Glomerular visceral epithelial cell (primary cell): ENCODE measurements around the gene TNFAIP8L2.
A peak's percentile ranks its signal among the peaks of the same experiment; 100 is the strongest.
"Not testable (repeated sequence)": the region's sequence is repeated elsewhere in the genome, so short reads cannot be mapped to it uniquely, and the experiment has no call there.

ENCODE experiments used
- DNase-seq: peaks from one replicate; pipeline ENCODE4 v3.0.0-alpha.2; 2016; ENCODE audit errors: extremely low spot score

Gene TNFAIP8L2

DNA sequence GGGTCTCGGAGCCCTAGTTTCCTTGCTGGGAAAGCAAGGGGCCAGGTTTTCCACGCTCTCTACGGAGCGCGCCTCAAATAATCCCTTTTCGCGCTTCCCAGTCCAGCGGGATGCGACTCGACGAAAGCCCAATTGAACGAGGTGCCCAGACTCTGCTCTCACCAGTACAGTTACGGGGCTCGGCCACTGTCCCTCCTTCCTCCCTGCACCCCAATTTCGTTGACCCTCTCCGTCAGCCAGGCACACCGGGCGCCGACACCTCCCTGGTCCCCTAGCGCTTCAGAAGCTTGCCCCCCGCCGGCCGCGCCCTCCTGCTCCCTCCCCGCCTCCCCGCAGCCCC, 10.4 kb upstream of the TNFAIP8L2 start:
- no peak for DNase-seq

DNA sequence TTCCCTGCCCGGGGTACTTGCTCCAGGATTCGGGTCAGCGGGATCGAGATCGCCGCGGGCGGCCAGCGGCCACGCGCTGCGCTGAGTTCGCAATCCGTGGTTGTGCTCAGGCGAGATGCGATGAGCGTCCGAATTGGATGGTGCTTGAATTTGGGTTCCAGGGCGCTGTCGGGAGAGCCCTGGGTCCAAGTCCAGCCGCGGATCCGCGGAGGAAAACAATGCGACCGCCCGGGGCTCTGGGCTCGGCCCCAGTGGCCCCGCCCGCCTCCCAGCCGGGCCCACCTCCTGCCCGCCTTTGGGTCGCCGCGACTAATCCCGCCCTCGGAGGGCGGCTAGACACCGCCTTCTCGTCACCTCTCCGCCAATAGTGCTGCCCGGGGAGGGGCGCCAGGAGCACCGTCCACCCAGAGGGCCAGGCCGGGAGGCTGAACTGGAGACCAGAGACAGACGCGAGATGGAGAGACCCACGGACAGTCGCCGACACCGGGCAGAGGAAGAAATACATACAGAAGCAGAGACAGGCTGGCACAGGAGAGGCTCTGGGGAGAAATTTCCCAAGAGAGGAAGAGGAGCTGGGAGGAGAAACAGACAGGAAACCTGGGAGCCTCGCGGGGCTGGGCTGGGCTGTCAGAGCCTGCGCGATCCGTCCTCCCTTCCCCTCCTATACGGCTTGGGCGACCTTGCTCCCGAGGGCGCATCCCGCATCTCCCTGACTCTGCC, 9.9 kb upstream of the TNFAIP8L2 start, which contains the start of gene SEMA6C:
Gene SEMA6C, minus strand, starts transcription at position 220 of the 720 bp plus-strand sequence. CDS start 4,010 bp downstream, outside the sequence.
- DNase-seq = peak; percentile 93

DNA sequence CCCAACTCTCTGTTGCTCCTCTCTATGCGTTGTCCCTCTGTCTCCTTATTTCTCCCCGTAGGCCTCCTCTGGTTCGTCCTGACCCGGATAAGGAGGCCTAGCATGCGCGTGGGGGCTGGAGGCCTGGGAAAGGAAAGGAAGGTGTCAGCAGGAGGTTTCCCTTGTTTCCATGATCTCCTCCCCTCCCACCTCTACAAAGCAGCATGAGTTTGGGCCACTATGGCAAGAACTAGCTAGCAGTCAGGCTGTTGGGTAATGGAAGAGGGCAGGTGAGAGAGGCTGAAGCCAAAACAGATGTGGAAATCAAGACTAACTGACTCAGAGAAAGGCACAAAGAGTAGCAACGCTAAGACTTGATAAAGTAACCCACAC, 9.3 kb upstream of the TNFAIP8L2 start:
- no peak for DNase-seq

DNA sequence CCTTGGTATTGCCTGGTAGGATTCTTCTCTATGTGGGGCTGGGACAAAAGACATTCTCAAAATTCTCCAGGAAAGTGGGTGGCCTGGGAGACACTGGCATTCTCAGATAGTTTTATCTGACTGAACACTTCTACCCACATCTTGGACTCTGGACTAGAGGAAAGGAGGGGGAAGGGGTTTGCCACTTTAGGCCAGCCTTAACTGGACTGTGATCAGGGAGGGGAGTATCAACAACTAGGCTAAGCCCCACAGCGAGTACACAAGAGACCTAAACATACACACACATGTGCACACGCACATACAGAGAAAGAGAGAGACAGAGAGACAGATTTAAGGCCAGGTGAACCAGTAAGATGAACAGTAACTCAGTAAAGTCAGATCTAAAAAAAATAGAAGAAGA, 8.8 kb upstream of the TNFAIP8L2 start:
- DNase-seq = no peak

DNA sequence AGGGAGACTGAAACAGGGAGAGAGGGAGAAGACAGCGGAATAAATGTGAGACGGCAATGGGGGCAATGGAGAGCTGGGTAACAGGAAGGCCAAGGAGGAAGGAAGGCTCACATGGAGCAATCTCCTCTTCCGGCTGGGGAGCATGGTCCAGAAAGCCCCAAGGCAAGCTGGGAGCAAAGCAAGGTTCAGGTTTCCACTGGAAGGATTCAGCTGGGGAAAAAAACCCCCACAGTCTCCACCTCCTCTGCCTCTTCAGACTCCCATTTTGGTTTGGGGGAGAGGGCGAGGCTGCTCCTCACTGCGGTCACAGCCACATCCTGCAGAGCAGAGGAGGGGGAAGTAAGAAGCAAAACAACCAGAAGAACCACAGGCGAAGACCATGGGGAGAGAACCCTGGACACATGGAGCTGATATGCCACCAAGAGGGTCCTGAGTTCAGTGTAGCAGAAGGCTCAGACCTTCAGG, 650 bp downstream of the TNFAIP8L2 start:
- no peak for DNase-seq

DNA sequence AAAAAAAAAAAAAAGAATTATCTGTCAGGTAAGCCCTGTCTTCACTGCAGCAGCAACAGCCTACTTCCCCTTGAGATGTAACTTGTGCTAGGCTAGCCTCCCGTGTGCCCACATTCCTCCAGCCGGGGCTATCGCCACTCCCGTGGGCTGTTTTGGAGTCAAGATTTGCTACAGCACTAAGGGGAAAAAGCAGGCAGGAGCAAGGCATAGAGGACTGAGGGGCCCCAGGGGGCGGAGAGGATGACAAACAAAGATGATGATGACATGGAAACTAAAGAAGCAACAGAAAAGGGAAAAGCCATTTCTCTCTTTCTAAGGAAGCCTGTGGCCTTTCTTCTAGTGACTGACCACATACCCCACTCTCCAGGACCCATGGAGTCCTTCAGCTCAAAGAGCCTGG, 1.9 kb downstream of the TNFAIP8L2 start:
- DNase-seq = no peak

DNA sequence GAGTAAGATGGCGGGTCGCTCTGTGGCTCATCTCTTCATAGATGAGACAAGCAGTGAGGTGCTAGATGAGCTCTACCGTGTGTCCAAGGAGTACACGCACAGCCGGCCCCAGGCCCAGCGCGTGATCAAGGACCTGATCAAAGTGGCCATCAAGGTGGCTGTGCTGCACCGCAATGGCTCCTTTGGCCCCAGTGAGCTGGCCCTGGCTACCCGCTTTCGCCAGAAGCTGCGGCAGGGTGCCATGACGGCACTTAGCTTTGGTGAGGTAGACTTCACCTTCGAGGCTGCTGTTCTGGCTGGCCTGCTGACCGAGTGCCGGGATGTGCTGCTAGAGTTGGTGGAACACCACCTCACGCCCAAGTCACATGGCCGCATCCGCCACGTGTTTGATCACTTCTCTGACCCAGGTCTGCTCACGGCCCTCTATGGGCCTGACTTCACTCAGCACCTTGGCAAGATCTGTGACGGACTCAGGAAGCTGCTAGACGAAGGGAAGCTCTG, 2.4 kb downstream of the TNFAIP8L2 start:
- no peak for DNase-seq

DNA sequence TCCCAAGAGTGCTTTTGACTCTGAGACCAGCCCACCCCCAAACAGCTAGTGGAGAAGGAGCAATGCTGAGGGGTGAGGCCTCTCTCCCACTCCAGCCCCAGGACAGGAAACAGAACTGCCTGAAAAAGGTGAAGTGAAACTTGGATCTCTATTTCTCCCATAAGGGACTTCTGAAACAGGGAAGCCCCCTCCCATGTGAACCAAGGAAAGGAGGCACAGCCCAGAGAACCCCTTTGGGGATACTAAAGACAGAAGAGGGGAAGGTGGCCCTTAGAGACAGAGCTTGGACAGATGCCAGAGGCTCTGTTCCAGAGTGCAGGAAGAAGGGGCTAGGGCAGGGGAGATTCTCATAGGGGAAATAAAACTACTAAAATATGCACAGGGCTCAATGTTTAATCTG, 2.9 kb downstream of the TNFAIP8L2 start:
- DNase-seq = no peak

DNA sequence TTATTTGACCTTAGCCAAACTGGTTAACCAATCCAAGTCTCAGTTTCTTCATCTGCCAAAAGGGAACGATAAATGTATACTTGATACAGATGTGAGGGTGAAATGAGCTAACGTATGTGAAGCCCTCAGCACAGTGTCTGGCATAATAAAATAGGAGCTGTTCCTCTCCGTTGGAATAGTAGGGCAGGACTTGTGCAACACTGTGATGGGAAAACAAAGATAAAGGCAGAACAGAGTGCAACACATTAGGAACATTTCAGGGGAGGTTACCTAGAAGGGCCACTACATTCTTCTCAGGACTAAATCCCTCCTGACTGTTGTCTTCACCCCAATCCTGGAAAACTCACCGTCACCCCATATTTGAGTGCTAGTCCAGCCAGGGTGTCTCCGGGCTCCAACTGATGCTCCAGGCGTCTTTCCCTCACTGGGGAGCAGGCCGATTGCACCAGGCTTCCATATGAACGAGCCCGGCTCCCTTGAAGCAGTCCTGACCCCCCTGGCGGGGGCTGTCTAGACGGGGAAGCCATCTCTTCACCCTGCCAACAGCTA, 8.4 kb downstream of the TNFAIP8L2 start:
- no peak for DNase-seq

DNA sequence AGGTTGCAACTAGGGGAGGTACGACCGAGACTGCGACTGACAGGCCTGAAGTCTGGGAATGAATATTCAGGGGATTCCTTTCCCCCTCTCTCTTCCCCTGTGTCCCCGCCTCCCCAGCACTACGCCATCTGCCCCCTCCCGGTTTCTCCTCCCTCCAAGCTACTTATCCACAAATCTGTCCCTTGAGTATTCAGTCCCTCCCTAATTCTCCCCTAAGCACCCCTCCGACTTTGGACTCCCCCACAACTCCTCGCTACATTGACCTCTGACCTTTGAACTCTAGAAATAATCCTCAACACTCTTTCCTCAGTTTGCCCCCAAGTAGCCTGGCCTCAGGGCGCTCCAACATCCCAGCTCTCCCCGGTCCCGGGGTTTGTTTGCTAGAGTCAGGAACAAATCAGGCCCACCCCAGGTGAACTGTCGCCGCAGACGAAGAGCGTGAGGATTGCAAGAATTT, 8.9 kb downstream of the TNFAIP8L2 start:
- DNase-seq = peak; percentile 49

DNA sequence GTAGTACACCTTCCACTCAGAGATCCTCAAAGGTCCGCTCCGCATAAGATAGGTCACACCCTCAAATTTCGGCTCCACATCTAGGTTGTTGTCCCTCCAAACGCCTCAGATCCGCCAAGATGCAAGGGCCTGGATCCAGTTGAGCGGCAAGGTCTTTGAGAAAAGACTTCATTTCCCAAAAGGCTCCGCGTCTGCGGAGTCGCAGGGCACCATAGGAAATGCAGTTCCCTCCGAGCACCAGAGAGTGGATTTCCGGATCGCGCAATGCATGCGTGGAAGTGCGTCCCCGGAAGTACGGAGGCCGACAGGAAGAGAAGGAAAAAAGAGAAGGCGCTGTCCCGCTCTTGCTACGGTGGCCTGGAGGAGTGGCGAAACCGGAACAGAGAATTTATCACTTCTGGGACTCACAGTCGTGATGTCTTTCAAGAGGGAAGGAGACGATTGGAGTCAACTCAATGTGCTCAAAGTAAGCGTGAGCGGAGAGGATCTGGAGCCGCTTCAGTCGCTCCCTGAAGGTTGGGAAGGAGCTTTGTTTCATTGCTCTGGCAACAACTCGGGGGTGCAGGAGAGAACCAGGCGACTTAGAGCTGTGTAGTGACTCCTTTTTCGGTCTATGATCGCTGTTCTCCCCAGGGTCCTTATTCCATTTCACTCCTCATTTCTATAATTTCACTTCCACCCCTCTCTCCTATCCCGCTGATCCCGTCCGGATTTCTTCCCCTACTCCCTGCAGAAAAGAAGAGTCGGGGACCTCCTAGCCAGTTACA, 9.5 kb downstream of the TNFAIP8L2 start, which contains the start of the genes LYSMD1 and SCNM1:
Gene LYSMD1, minus strand, starts transcription at position 165 of the 767 bp plus-strand sequence. CDS start 644 bp downstream, outside the sequence.
Gene SCNM1, plus strand, starts transcription at position 407 of the 767 bp plus-strand sequence. Its CDS starts 9 bp downstream, at position 416.
- DNase-seq = peak; percentile 99

DNA sequence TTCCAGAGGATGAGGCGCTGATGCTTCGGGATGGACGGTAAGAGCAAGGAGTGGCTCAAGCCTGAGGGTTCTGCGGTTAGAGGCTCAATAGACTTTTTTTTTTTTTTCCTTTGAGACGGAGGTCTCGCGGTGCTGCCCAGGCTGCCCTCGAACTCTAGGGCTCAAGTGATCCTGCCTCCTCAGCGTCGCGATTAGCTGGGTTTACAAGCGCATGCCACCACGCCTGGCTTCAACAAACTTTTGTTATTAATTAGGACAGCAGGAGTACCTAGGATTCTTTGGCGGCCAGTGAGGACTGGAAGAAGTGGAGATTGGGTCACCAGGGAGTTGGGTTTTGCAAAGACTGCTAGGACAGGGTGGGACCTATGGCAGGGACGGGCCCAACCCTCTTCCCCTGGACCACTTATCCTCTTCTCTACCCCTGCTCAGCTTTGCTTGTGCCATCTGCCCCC, 10.1 kb downstream of the TNFAIP8L2 start:
- peak; percentile 71 for DNase-seq

DNA sequence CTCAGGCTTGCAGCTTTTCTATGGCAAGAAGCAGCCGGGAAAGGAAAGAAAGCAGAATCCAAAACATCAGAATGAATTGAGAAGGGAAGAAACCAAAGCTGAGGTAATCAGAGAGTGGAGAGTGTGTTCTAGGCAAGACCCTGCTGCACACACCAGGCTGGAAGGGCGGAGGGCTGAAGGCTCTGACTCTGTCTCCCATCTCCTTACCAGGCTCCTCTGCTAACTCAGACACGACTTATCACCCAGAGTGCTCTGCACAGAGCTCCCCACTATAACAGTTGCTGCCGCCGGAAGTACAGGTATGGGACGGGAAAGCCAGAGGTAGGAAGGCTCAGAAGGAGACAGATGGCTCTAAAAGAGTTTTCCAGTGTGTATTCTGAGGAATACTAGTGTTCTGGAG, 10.7 kb downstream of the TNFAIP8L2 start:
- no peak for DNase-seq

DNA sequence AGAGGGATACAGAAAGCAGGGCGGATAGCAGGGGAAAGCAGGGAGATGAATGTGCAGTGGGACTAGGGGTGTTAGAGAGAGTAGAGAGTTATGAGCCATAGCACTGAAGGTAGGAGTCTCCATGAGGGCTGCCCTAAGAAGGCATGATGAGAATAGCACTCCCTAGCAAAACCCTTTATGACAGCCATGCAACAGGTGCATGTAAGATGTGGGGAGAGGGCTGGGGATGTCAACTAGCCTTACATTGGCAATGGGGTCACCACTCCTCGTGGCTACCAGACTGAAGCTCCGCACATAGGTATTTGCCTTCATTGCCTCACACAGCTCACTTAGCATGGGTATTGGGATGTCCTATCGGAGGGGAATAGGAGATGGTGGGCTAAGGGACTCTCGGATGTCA, 14.7 kb downstream of the TNFAIP8L2 start:
- no peak for DNase-seq

DNA sequence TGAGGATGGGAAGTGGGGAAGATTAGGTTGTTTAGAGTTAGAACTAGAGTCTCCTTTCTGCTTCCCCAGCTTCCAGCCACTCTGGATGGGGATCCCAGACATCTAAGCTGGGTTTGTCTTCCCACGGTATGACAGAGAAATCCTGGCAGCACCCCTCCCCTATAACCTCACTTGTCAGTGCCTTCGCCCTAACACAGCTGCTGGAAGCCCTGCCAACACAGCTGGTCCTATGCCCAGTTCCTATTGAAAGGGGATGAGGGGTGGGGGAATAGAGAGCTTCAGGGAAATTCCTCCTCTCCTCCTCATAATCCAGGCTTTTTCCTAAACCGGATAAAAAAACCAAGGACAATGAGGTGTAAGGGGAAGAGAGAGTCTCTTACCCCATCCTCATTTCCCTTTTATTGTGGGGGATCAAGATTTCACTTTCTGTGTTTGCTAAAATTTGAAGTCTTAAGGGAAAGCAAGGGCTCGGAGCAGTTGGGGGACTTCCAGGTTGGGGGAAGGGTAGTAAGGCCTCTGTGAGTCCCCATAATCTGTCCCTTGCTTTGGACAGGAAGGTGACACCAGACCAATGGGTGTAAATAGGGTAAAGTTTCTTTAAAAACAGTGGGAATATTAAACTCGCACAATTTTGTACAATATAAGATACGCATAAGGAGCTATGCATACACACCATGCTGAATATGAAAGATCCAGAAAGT, 18.7 kb downstream of the TNFAIP8L2 start:
- no peak for DNase-seq

DNA sequence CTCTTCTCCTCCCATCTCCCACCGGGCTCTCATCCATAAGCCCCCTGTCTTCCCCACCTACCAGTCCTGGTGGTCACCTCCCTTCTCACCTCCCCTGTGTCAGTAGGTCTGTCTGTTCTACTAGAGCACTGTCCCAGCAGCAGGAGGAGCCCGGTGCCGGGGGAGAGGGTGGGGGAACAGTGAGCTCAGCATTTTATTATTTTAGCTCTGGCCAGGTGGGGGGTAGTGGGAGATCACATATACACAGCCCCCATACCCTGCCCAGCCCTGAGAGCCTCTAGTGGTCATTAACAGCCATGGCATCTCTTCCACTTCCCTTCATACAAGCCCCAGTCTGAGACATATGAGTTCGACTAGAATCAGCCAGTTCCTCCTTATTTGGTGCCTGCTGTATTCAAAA, 19.4 kb downstream of the TNFAIP8L2 start, which contains the start of gene TMOD4:
Gene TMOD4, minus strand, starts transcription at position 119 of the 400 bp plus-strand sequence. CDS start 1,106 bp downstream, outside the sequence.
- no peak for DNase-seq

DNA sequence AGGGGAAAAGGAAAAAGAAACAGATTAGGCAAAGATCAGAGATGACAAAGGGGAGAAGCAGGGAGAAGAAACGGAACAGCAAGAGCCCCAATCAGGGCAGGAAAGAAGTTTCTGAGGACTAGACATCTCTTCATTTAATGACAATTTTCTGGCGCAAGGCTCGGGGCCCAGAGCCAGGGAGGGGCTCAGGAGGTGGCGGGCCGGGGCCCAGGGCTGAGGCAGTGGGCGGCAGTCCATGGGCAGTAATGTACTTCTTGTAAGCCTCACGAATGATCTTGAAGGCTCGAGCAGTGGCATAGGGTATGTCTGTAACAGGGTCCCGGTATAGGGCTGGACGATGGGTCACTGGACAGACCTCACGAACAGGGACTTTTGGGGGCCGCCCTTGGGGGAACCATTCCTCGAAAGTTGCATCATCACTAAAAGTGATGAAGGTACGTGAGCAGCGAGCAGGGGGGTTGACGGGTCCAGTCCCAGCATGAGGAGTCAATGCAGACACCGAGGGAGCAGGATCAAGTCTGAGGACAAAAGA, 20.1 kb downstream of the TNFAIP8L2 start:
- no peak for DNase-seq

DNA sequence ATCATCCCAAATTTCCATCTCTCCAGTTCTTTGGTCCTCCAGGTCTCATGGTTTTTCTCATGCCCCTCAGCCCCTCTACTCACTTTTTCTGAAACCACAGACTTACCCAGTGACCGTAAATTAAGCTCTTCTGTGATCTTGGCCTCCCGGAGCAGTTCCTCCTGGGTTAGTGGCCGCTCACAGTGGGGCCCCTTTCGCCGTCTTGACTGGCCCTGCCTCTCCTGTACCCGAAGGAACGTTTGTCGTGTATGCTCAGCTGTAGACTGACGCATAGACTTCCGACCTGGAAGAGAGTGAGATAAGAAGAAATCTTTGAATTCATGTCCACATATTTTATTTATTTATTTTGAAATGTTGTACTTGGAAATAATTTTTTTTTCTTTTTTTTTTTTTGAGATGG, 27.8 kb downstream of the TNFAIP8L2 start:
- no peak for DNase-seq

DNA sequence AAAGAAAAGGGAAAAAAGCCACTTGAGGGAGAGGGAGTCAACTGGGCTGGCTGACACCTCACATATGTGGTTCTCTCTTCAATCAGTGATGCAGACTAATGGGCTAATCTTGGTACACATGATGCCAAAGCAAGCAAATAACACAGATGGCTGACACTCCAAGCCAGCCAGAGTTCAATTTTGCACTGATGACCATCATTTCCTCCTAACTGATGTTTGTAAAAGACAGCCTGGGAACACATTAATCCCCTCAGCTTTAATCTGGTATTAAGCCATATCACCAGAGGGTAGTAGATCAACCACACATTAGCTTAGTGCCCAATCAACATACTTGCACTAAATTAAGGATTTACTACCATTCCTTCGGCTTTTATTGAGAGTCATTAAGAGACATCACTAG, 30.8 kb downstream of the TNFAIP8L2 start:
- DNase-seq = no peak

DNA sequence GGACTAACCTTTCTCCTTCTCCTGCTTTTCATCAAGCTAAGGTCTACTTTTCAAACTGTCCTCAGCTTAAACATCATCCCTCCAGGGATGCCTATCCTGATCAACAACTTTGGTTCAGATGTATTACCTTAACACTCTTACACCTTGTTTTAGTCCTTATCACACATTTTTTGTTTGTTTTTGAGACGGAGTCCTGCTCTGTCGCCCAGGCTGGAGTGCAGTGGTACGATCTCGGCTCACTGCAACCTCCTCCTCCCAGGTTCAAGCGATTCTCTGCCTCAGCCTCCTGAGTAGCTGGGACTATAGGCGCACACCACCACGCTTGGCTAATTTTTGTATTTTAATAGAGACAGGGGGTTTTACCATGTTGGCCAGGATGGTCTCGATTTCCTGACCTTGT, 32.2 kb downstream of the TNFAIP8L2 start:
- DNase-seq = not testable (repeated sequence)
